ENCODE data around the gene IRF2.
"Not testable (repeated sequence)": the region's sequence is repeated elsewhere in the genome, so short reads cannot be mapped to it uniquely, and the experiment has no call there.

The IRF2 gene

DNA sequence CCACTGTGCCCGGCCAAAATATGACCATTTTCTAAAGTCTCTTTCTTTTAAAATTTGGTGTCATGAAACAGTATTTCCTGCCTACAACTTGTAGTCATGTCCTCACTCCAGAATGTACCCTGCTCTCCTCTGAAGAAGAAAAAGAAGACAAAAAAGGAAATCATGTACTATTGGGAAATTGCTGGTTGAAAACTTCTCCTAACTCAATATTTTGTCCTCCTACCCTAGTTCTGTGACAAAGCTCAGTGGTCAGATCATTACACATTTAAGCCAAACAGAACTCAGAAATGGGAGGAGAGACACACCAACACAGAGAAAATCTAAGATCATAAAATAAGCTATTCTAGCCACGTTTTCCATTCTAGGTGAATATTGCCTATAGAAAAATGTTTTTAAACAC is 127.7 kb downstream of the IRF2 start:
- DNase-seq (ENCODE audit: low spot score), result no peak

DNA sequence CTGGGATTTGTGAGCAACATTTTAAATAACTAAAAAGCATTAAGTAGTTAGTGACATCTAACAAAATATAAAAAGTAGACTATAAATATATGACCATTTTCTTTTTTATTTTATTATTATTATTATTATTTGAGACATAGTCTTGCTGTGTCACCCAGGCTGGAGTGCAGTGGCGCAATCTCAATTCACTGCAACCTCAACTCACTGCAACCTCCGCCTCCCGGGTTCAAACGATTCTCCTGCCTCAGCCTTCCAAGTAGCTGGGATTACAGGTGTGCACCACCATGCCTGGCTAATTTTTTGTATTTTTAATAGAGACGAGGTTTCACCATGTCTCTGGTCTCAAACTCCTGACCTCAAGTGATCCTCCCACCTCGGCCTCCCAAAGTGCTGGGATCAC is 128.1 kb downstream of the IRF2 start:
- not testable (repeated sequence) for DNase-seq (ENCODE audit: low spot score)

DNA sequence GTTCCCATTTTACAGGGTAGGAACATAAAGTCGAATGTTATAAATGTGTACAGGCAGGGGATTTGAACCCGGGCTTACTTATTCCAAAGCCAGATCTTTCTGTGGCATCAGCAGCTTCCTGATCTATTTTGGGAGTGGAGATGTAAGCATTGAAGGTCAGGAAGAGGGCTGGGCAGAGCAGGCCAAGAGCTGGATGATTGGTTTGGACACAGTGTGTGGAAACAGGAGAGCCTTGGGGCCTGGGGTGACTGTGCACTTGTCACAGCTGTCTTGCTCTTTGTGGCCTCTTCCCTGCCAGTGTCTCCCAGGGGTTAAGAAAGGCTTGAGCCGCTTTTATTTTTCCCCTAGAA is 128.8 kb downstream of the IRF2 start:
- DNase-seq (ENCODE audit: low spot score), result no peak

DNA sequence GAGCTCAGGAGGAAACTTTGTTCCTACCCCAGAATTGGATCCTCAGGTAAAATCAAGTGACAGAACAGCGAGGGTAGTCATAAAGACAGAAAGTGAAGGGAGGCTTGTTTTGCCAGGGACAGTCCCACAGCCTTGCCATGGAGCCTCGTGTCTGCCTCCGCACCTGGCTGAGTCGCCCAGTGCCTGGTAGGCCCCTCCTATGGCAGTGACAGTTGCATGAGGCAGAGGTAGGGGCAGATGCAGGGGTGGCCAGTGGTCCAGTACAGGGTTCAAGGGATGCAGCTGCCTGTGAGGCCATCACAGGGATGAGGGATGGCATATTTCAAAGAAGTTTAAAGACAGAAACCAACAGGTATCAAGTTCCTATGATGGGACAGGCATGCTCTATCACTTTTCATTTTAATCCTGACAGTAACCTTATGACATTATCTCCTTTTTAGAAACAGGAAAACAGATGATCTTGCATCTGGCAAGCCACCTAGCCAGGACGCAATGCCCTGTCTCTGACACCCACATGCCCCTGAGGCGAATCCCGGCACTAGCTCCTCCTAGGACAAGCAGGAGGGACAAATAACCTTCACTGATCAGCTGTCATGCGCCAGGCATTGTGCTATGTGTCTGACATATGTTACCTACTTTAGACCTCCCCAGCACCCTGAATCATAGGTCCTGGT is 129.3 kb downstream of the IRF2 start:
- no peak for DNase-seq (ENCODE audit: low spot score)

DNA sequence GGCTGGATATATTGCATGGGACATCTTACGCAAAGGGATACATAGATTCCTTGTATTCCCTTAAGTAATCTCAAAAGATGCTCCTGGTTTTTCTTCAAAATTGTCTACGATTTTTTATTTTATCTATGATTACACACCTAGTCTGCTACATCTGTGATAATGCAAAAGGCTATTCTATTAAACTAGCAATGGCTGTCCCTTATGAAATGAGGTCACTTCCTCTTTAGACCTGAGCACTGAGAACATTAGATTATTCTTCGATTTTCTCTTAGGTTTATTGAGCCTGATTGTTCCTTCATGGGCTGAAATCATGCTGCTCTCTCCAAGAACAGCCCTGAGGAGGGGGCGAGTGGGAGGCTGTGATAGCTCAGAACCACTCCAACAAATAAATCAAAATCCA is 129.9 kb downstream of the IRF2 start:
- no peak for DNase-seq (ENCODE audit: low spot score)

DNA sequence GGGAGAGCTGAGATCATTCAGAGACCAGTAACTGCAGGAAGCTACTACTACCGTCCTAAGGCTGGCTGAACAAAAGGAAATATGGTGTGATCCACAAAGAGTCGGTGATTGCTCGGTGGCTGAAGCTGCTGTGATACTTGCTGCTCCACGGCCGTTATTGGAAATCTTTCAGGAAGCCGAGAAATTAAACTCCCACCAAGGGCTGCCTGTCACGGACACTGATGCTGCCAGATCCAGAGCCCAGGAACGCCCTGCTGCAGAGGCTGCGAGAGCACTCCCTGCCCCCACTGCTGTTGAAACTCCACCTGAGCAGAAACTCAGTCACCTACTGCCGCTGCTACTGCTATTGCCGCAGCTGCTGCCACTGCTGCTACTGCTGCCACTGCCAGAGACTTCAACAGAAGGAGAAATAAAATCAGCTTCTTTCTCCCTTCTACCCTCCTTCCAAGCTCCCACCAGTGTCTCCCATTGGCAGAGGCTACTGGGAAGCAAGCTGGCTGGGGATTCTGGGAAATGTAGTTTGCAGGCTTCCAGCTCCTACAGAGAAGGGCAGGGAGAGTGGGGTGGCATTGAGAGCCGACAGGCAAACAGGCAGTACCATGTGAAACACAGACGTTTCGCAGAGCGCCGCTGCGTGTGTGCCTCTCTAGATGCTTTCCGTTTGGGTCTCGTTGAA is 130.7 kb downstream of the IRF2 start:
- no peak for DNase-seq (ENCODE audit: low spot score)

DNA sequence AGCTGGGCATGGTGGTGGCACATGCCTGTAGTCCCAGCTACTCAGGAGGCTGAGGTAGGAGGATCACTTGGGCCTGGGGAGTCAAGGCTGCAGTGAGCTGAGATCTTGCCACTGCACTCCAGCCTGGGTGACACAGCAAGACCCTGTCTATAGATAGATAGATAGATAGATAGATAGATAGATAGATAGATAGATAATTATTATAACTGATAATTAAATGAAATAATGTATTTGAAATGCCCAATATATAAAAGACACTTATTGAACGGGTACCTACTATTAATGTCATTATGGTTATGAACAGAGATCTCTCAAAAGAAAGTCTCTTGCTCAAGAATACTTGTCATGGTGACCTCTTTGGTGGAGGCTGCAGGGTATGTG is 131.5 kb downstream of the IRF2 start:
- not testable (repeated sequence) for DNase-seq (ENCODE audit: low spot score)

DNA sequence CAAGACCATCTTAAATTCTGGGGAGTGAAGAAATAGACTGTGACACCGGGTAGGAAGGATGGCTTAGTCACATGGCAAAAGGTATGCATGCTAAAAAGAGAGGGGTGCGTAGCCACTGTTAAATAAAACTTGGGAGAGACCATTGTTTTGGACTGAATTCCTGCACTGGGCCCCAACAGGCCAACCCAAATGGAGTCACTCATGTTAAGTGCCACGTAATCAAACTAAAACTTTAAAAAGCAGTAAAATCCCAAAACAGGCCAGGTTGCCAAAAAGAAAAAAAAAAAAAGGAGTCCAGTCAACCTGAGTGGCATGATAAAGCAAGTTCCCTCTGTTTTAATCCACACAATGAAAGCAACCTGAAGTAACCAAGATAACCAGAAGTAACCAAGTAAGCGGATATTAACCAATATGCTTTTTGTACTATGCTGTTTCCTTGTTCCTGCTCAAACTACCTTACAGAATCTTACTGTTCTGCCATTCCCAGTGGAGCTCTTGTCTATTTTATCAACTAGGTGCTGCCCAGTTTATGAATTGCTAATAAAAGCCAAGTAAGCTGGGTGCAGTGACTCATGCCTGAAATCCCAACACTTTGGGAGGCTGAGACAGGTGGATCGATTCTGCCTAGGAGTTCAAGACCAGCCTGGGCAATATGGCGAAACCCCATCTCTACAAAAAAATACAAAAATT is 132.0 kb downstream of the IRF2 start:
- DNase-seq (ENCODE audit: low spot score), result no peak

DNA sequence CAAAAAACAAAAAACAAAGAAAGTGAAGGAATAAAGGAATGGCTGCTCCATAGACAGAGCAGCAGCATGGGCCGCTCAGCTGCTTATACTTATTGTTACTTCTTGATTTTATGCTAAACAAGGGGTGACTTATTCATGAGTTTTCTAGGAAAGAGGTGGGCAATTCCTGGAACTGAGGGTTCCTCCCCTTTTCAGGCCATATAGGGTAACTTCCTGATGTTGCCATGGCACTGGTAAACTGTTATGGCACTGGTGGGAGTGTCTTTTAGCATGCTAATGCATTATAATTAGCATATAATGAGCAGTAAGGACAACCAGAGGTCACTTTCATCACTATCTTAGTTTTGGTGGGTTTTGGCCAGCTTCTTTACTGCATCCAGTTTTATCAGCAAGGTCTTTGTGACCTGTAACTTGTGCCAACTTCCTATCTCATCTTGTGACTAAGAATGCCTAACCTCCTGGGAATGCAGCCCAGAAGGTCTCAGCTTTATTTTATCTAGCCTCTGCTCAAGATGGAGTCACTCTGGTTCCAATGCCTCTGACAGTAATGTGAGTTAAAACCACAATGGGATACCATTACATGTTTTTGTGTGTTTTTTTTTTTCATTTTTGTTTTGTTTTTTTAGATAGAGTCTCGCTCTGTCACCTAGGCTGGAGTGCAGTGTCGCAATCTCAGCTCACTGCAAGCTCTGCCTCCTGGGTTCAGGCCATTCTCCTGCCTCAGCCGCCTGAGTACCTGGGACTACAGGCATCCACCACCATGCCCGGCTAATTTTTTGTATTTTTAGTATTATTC is 134.8 kb downstream of the IRF2 start:
- peak; percentile 48 for DNase-seq (ENCODE audit: low spot score)

DNA sequence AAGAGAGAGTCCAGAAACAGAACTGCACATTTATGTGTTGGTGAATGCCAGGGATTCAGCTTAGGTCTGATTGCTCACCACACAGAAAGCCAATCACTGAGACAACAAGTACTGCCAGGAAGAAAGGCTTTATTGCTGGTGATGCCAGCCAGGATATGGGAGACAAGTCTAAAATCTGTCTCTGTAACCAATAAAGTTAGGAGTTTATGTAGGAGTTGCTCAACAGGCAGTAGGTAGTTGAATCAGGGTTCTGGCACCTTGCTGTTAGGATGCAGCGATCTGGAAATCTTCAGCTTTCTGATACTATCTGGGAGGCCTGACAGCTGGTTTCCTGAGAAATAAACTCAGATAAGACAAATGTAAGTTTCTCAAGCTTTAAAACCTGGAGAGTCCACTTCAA is 136.4 kb downstream of the IRF2 start:
- no peak for DNase-seq (ENCODE audit: low spot score)

Data from NAMALWA (cell line).